H1 (cell line): ENCODE measurements around the gene NECAB3. TPM values are rescaled to one million over a fixed set of nuclear protein-coding genes. Genes with fewer than 3 reads are reported as not detected.

Source experiments
- CTCF ChIA-PET: fragments of 300-600 bp; sonication (Branson Sonifier 250); formaldehyde crosslinking; loops from one replicate; lab custom pipeline; 2021; ENCODE audit not compliant: partially characterized antibody; lab: Charles Lee
- POLR2A ChIA-PET: fragments of 300-600 bp; sonication (Branson Sonifier 250); formaldehyde crosslinking; loops from one replicate; lab custom pipeline; 2021; ENCODE audit warnings: inconsistent platforms; ENCODE audit not compliant: partially characterized antibody; lab: Charles Lee
- DNase-seq, 2 experiments: peaks; one replicate each; pipeline versions ENCODE4 v3.0.0 to v3.0.0-alpha.2; 2010 to 2022; ENCODE audit warnings: low spot score in 2 of 2, low read depth in 1 of 2, mixed read lengths in 1 of 2
- FAIRE-seq: peaks from 2 replicates; lab custom pipeline; 2011; peaks lifted over from hg19 to GRCh38; lab: Jason Lieb, UNC
- H2AFZ ChIP-seq: 2 replicates; pipeline ENCODE4 v1.8.1; 2012; ENCODE audit warnings: low read length, inconsistent platforms
- H2AK5ac ChIP-seq: 2 replicates; pipeline ENCODE4 v1.6.1; 2013; ENCODE audit warnings: low read depth, low read length
- H2BK120ac ChIP-seq: replicated peaks from 2 replicates; pipeline ENCODE3; 2013; ENCODE audit warnings: low read depth, low read length, inconsistent platforms
- H2BK12ac ChIP-seq: 2 replicates; pipeline ENCODE4 v1.6.1; 2013; ENCODE audit warnings: low read depth, low read length
- H2BK15ac ChIP-seq: 2 replicates; pipeline ENCODE4 v1.6.1; 2013; ENCODE audit warnings: low read length
- H2BK20ac ChIP-seq: 2 replicates; pipeline ENCODE4 v1.6.1; 2013; ENCODE audit warnings: low read length
- H2BK5ac ChIP-seq: 2 replicates; pipeline ENCODE4 v1.6.1; 2013; ENCODE audit warnings: low read depth, low read length
- H3K14ac ChIP-seq: 2 replicates; pipeline ENCODE4 v1.6.1; 2013; ENCODE audit warnings: inconsistent platforms; ENCODE audit not compliant: insufficient read length
- H3K18ac ChIP-seq: 2 replicates; pipeline ENCODE4 v1.6.1; 2013; ENCODE audit warnings: low read length; ENCODE audit errors: extremely low read depth
- H3K23ac ChIP-seq: 2 replicates; pipeline ENCODE4 v1.6.1; 2013; ENCODE audit warnings: inconsistent platforms; ENCODE audit not compliant: insufficient read length
- H3K23me2 ChIP-seq: 2 replicates; pipeline ENCODE4 v1.6.1; 2013; ENCODE audit warnings: low read depth, low read length
- H3K27ac ChIP-seq: 2 replicates; pipeline ENCODE4 v1.6.1; 2011; ENCODE audit warnings: low read depth, low read length, inconsistent platforms
- H3K27me3 ChIP-seq, 4 experiments: replicated peaks in 1 of 4; 1 replicate in 1 of 4; 2 replicates in 3 of 4; pipeline versions ENCODE4 v1.6.1 to v1.8.1; 2011 to 2013; ENCODE audit warnings: low read length in 3 of 4, mild to moderate bottlenecking in 3 of 4, inconsistent platforms in 2 of 4, mixed read lengths in 2 of 4, moderate library complexity in 1 of 4; ENCODE audit not compliant: control insufficient read depth in 3 of 4, insufficient read depth in 3 of 4; ENCODE audit errors: extremely low read depth in 1 of 4
- H3K36me3 ChIP-seq, 4 experiments: 2 replicates each; pipeline versions ENCODE4 v1.6.1 to v1.8.1; 2011 to 2013; ENCODE audit warnings: mild to moderate bottlenecking in 4 of 4, low read length in 3 of 4, moderate library complexity in 2 of 4, control low read depth in 1 of 4, inconsistent platforms in 1 of 4; ENCODE audit not compliant: insufficient read depth in 4 of 4, control insufficient read depth in 2 of 4
- H3K4ac ChIP-seq: replicated peaks from 2 replicates; pipeline ENCODE3; 2013; ENCODE audit warnings: low read length, low read depth, mixed read lengths, inconsistent platforms; ENCODE audit not compliant: insufficient read length
- H3K4me1 ChIP-seq, 4 experiments: replicated peaks in 1 of 4; 1 replicate in 1 of 4; 2 replicates in 3 of 4; pipeline versions ENCODE4 v1.6.1 to v1.8.1; 2011 to 2013; ENCODE audit warnings: low read length in 3 of 4, inconsistent platforms in 2 of 4, mixed read lengths in 1 of 4; ENCODE audit not compliant: insufficient read depth in 4 of 4, control insufficient read depth in 3 of 4
- H3K4me2 ChIP-seq, 2 experiments: 2 replicates each; pipeline versions ENCODE4 v1.6.1 to v1.8.1; 2011 to 2013; ENCODE audit warnings: low read depth in 2 of 2, low read length in 2 of 2, control low read depth in 1 of 2, inconsistent platforms in 1 of 2, mild to moderate bottlenecking in 1 of 2; ENCODE audit not compliant: insufficient read depth in 1 of 2
- H3K4me3 ChIP-seq, 4 experiments: fragments of 200-600, 300-600 bp in 1 of 4; sonication (generic), shearing (Covaris generic), sonication (Bioruptor Twin) in 1 of 4; 2 replicates each; pipeline versions ENCODE4 v1.5.1 to v1.8.1; 2011 to 2016; ENCODE audit warnings: low read length in 4 of 4, low read depth in 3 of 4, control low read depth in 2 of 4, inconsistent platforms in 2 of 4, mild to moderate bottlenecking in 2 of 4, mixed read lengths in 1 of 4, moderate library complexity in 1 of 4; ENCODE audit not compliant: insufficient read depth in 2 of 4; ENCODE audit errors: extremely low read depth in 1 of 4
- H3K56ac ChIP-seq: replicated peaks from 2 replicates; pipeline ENCODE3; 2013; ENCODE audit warnings: low read depth, mild to moderate bottlenecking, mixed read lengths, low read length, inconsistent platforms; ENCODE audit not compliant: insufficient read length
- H3K79me1 ChIP-seq: 2 replicates; pipeline ENCODE4 v1.6.1; 2013; ENCODE audit warnings: low read depth, low read length, control low read depth
- H3K79me2 ChIP-seq, 2 experiments: 2 replicates each; pipeline versions ENCODE4 v1.6.1 to v1.8.1; 2012 to 2013; ENCODE audit warnings: low read length in 2 of 2, mild to moderate bottlenecking in 2 of 2, inconsistent platforms in 1 of 2; ENCODE audit not compliant: insufficient read depth in 2 of 2, control insufficient read depth in 1 of 2
- H3K9ac ChIP-seq, 4 experiments: replicated peaks in 1 of 4; 1 replicate in 1 of 4; 2 replicates in 3 of 4; pipeline versions ENCODE4 v1.6.1 to v1.8.1; 2011 to 2013; ENCODE audit warnings: low read depth in 3 of 4, low read length in 3 of 4, control low read depth in 2 of 4, mild to moderate bottlenecking in 2 of 4, moderate library complexity in 2 of 4, inconsistent platforms in 1 of 4; ENCODE audit errors: extremely low read depth in 1 of 4
- H3K9me3 ChIP-seq, 2 experiments: 2 replicates each; pipeline versions ENCODE4 v1.6.1 to v1.8.1; 2012 to 2013; ENCODE audit warnings: mild to moderate bottlenecking in 2 of 2, moderate library complexity in 2 of 2, control low read depth in 1 of 2, inconsistent platforms in 1 of 2, low read depth in 1 of 2, low read length in 1 of 2, mixed read lengths in 1 of 2; ENCODE audit not compliant: insufficient read depth in 2 of 2
- H4K20me1 ChIP-seq, 2 experiments: replicated peaks in 1 of 2; 2 replicates each; pipeline versions ENCODE3 to v1.8.1; 2011 to 2013; ENCODE audit warnings: inconsistent platforms in 2 of 2, low read length in 2 of 2, mild to moderate bottlenecking in 1 of 2; ENCODE audit not compliant: insufficient read depth in 2 of 2, control insufficient read depth in 1 of 2
- H4K5ac ChIP-seq: 2 replicates; pipeline ENCODE4 v1.6.1; 2013; ENCODE audit warnings: low read length, low read depth, mixed read lengths, inconsistent platforms; ENCODE audit not compliant: insufficient read length
- H4K8ac ChIP-seq: 2 replicates; pipeline ENCODE4 v1.8.0; 2013; ENCODE audit warnings: mild to moderate bottlenecking, moderate library complexity, low read length, inconsistent platforms; ENCODE audit not compliant: insufficient read depth; ENCODE audit errors: extremely low read depth
- H4K91ac ChIP-seq: replicated peaks from 2 replicates; pipeline ENCODE3; 2013; ENCODE audit warnings: low read length, mixed read lengths, inconsistent platforms; ENCODE audit not compliant: insufficient read length
- CBX8 ChIP-seq: fragments of 300-800, 300-1000 bp; sonication (generic); IDR thresholded peaks from 2 replicates; pipeline ENCODE4 v1.7.1; 2016; ENCODE audit warnings: low read depth, low read length, borderline replicate concordance
- KDM4A ChIP-seq: IDR thresholded peaks from one replicate; pipeline ENCODE4 v1.7.1; 2012; ENCODE audit warnings: low read depth, mild to moderate bottlenecking, moderate library complexity, low read length, inconsistent platforms; ENCODE audit not compliant: severe bottlenecking
- RNF2 ChIP-seq: fragments of 200-900, 300-1000 bp; sonication (generic); IDR thresholded peaks from 2 replicates; pipeline ENCODE4 v1.7.1; 2016; ENCODE audit warnings: borderline replicate concordance, low read depth, mild to moderate bottlenecking, antibody characterized with exemption, low read length; ENCODE audit not compliant: poor library complexity, severe bottlenecking; ENCODE audit errors: missing control alignments
- SP2 ChIP-seq: IDR thresholded peaks from 2 replicates; pipeline ENCODE4 v1.6.1; 2012; ENCODE audit warnings: mild to moderate bottlenecking, low read length, inconsistent platforms
- TAF7 ChIP-seq: optimal IDR thresholded peaks from 2 replicates; pipeline ENCODE3; 2011; ENCODE audit warnings: low read depth, mild to moderate bottlenecking, inconsistent platforms, low read length, moderate library complexity, borderline replicate concordance
- WGBS, 2 experiments: shearing (Covaris generic) in 1 of 2; methylation state at CpG; one replicate each; pipeline versions ENCODE4 v1.1.6 to v1.1.7; 2013 to 2015; ENCODE audit warnings: low lambda C conversion rate in 2 of 2, mixed read lengths in 2 of 2, inconsistent platforms in 1 of 2, low coverage in 1 of 2, missing lambda C conversion rate in 1 of 2; ENCODE audit not compliant: insufficient replicate concordance in 2 of 2, insufficient coverage in 1 of 2, insufficient read length in 1 of 2; ENCODE audit errors: extremely low coverage in 1 of 2, missing lambda C conversion rate in 1 of 2; 5-methylcytosine and 5-hydroxymethylcytosine counted together
- polyA plus RNA-seq, 7 experiments: library from polyadenylated mRNA; depleted of rRNA in 3 of 7; stranded (reverse) in 5 of 7; unstranded in 2 of 7; fragments of >200 nt in 5 of 7; fragments of 200-250 nt in 2 of 7; gene quantifications; 1 replicate in 5 of 7; 2 replicates in 1 of 7; 4 replicates in 1 of 7; pipeline versions ENCODE4 v1.2.1 to v1.2.3, GENCODE V29; 2011 to 2013; ENCODE audit warnings: missing spikeins in 2 of 7, mixed read lengths in 2 of 7
- total RNA-seq: library from RNA; stranded (reverse); fragmentation: NEBNext Ultra II Directional; extraction: Animal tissue kit (Norgen Biotek cat#: 25700); gene quantifications from 2 replicates; pipeline ENCODE4 v1.2.1, GENCODE V29; 2021

The NECAB3 gene
- total and polyA plus RNA-seq, 2 of the 8 experiments (the other 6 are each of a cell fraction or from before 2014, with no cell fraction given), result 20.5 to 46.2 TPM

GRCh38 chr20:33655164-33655563, 19.1 kb downstream of the NECAB3 start:
- H2BK12ac ChIP-seq, result no peak overlapping the region
- WGBS, 2 experiments, result 87% methylated on average over 4 of the region's 4 CpGs; no CpG with 5 or more reads in 1 of the 2 experiments
- H3K36me3 ChIP-seq, result peaks cover 0 to 11% (median 0%) of the 10 kb centered on the region in 4 experiments; a peak in 2 of 8 replicates
- no peaks in the 10 kb centered on the region for H3K79me2 ChIP-seq
- no peaks in the 10 kb centered on the region for H4K20me1 ChIP-seq
- H3K56ac ChIP-seq, result no peak overlapping the region
- H3K27ac ChIP-seq, result no peak overlapping the region
- DNase-seq, result no peak
- no peak overlapping the region for H2BK5ac ChIP-seq
- H4K91ac ChIP-seq, result no peak overlapping the region
- H3K23ac ChIP-seq, result no peak overlapping the region
- H2AFZ ChIP-seq, result no peak overlapping the region
- no peak overlapping the region for H4K5ac ChIP-seq
- H3K4ac ChIP-seq, result no peak overlapping the region
- no peak overlapping the region for H3K4me2 ChIP-seq
- no peaks in the 10 kb centered on the region for H3K27me3 ChIP-seq
- no peak overlapping the region for H3K18ac ChIP-seq
- H2AK5ac ChIP-seq, result no peak overlapping the region
- no peak overlapping the region for H2BK15ac ChIP-seq
- no peaks in the 10 kb centered on the region for H3K79me1 ChIP-seq
- H3K4me1 ChIP-seq, result peaks cover 0 to 11% (median 1%) of the 10 kb centered on the region in 4 experiments; a peak in 4 of 7 replicates
- no peak overlapping the region for H3K14ac ChIP-seq
- H2BK20ac ChIP-seq, result no peak overlapping the region
- no peak overlapping the region for H3K4me3 ChIP-seq
- H4K8ac ChIP-seq, result no peak overlapping the region
- H3K23me2 ChIP-seq, result no peaks in the 10 kb centered on the region
- no peak overlapping the region for H3K9ac ChIP-seq
- ChIA-PET CTCF (interaction anchor here (0.8 to 5.0 kb wide), 6 partner anchors 10 to 198 kb away, joined by 3 to 31 read pairs (median 5); partner anchors contain the start of gene ACTL10), POLR2A (interaction anchor here (1.2 to 4.7 kb wide), 2 partner anchors 11 to 16 kb away, joined by 5 to 63 read pairs; partner anchors contain the start of gene ACTL10)
- no peak for FAIRE-seq
- H3K9me3 ChIP-seq, result no peaks in the 10 kb centered on the region
- H2BK120ac ChIP-seq, result no peak overlapping the region
- TF ChIP-seq SP2 (no peak), RNF2 (no peak), TAF7 (no peak), KDM4A (no peak), CBX8 (no peak)
